Tibial nerve (tissue), 3 donors: Measurements from ENCODE around the gene ADCK2.

ENCODE experiments used
- CTCF ChIP-seq, 5 experiments: fragments of 200-600 bp in 3 of 5; fragments of 450-650 bp in 2 of 5; sonication (generic) in 3 of 5; IDR thresholded peaks; one replicate each; pipeline ENCODE4 v1.5.1; 2016 to 2019; ENCODE audit warnings: antibody characterized with exemption in 5 of 5, mild to moderate bottlenecking in 3 of 5, moderate library complexity in 2 of 5
- POLR2A ChIP-seq, 2 donors: fragments of 450-650 bp; IDR thresholded peaks; one replicate each; pipeline ENCODE4 v1.6.1; 2017; ENCODE audit warnings: antibody characterized with exemption in 2 of 2, mild to moderate bottlenecking in 2 of 2, moderate library complexity in 2 of 2

- TF ChIP-seq CTCF (IDR thresholded peaks at IDR 0.05), result no peak
- TF ChIP-seq POLR2A (IDR thresholded peaks at IDR 0.05), result no peak
Measured at GRCh38 chr7:140678081-140678815, 5.5 kb downstream of the ADCK2 start.
